ENCODE data around the gene UROC1.

The UROC1 gene

DNA sequence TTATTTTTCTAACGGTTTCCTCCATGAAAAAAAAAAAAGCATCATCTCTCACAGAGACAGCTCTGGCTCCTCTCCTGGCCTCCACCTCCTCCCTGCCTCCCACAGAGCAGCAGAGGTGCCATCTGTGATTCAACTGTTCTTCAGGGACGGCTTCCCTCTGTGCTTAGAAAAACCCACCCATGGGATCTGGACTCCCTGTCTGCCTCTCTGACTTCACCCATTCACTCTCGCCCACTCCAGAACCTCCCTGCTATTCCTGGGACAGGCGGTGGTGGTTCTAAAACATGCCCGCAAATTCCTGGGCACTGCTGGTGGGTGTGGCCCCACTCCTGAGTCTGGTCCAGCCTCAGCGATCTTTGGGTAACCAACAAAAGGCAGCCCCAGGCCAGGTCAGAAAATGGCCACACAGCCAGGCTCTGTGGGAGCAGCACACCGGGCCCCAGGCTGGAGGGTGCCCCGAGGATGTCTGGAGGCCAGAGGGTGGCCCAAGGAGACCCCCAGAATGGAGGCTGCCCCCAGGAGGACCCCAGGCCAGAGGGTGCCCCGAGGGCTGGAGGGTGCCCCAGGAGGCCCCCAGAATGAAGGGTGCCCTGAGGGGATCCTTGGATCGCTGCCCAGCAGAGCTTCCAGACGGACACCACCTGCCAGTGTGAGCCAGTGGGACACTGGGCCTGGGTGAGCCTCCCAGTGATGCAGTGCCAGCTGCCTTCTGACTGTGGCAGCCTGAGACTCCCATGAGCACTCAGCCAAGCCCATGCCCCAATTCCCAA lies 3.7 kb upstream of the UROC1 start:
- TF ChIP-seq, protein P1, sequence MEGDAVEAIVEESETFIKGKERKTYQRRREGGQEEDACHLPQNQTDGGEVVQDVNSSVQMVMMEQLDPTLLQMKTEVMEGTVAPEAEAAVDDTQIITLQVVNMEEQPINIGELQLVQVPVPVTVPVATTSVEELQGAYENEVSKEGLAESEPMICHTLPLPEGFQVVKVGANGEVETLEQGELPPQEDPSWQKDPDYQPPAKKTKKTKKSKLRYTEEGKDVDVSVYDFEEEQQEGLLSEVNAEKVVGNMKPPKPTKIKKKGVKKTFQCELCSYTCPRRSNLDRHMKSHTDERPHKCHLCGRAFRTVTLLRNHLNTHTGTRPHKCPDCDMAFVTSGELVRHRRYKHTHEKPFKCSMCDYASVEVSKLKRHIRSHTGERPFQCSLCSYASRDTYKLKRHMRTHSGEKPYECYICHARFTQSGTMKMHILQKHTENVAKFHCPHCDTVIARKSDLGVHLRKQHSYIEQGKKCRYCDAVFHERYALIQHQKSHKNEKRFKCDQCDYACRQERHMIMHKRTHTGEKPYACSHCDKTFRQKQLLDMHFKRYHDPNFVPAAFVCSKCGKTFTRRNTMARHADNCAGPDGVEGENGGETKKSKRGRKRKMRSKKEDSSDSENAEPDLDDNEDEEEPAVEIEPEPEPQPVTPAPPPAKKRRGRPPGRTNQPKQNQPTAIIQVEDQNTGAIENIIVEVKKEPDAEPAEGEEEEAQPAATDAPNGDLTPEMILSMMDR (IDR thresholded peaks at IDR 0.05; ENCODE audit: insufficient read depth, missing control alignments), result no peak
- FAIRE-seq, result no peak
- DNase-seq (ENCODE audit: insufficient read length, low spot score), result no peak

DNA sequence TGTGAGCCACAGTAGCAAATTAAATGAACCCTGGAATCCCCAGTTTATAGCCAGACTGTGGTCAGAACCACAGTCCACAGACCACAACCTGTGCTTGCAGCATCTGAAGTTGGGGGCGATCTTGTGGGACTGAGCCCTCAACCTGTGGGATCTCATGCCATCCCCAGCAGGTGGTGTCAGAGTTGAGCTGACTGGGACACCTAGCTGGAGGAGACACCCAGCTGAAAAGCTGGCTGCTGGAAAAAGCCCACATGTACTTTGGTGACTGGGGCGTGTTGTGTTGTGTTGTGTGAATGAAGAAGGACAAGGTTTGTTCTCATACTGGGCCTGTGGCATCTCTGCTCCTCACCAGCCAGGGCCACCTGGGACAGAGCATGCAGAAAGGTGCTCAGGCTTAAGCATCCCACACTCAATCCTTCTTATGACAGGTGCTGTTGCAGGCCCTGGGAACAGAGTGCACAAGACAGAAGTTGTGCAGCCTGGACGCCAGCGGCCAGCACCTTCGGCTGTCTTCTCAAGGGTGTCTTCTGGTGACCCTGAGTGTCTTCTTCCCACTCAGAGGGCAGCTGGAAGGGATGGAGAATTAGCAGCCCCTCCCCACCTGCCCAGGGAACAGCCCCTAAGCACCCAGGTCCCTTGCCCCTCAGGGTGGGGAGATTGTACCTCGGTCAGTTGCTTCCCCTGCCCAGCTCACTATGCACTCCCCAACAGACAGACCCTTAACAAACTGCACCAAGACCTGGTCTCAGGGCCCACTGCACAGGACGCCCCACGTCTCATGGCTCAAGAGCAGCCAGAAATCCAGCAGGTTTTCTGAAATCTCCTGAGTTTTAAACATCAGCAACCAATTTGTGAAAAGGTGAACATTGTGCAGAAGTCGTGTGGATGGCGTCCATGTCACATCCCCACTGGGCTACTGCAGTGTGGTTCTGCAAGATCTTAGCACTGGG lies 2.2 kb upstream of the UROC1 start:
- no peak for FAIRE-seq

DNA sequence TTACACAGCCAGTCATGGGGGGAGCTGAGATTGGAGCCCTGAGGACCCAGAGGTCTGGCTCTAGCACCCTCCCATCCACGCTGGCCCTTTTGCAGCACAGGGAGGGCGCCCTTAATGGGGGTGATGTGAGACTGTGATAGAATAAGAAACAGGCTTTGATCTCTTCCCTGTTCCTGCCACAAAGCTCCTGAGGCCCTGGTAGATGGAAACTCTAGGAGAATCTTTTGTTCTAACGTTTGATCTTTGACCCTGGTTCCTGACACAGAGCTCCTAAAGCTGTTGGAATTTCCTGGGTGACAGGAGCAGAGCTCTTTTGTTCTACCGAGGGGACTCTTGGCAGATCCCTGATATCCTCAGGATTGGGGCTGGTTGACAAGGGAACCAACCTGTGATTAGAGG lies 1.2 kb upstream of the UROC1 start:
- TF ChIP-seq, protein P1 (IDR thresholded peaks at IDR 0.05; ENCODE audit: insufficient read depth, missing control alignments), result no peak
- FAIRE-seq (no peak), DNase-seq (ENCODE audit: insufficient read length, low spot score) (no peak)

More for the DNA sequence above, 2.2 kb upstream of the UROC1 start:
- TF ChIP-seq, protein P1 (IDR thresholded peaks at IDR 0.05; ENCODE audit: insufficient read depth, missing control alignments), result no peak
- no peak for DNase-seq (ENCODE audit: insufficient read length, low spot score)

DNA sequence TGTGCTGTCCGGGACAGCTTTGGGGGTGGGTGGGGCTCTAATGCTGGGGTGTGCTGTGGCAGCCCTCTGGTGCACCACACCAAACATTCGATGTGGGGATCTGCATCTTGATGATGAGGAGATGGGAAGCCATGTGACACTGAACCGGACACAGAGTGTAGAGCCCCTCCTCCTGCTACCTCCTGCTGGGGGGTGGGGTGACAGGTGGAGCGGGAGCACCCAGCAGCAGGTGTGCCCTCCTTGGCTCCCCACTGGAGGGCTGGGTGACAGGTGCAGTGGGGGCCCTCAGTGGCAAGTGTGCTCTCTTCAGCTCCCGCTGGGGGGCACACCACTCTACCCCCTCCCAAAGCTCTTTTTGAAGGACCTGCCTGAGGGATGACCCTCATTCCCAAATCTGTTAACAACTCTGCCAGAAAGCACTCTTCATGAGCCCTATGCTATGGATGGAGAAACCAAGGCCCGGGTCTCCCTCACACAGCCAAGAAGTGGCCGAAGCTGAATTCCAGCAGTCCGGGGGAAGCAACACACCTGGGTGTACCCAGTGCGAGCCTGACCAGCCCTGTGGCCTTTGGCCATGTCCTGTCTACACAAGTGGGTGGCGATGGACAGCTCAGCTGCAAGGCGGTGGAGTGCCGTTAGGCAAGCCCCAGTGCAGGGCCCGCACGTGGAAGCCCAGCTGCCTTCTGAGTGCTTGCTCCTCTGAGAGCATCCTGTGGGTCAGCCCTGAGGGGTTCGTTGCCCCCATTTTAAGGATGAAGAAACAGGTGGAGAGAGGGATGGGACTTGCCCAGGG lies 609 bp upstream of the UROC1 start:
- no peak for DNase-seq (ENCODE audit: insufficient read length, low spot score)
- TF ChIP-seq, protein P1 (IDR thresholded peaks at IDR 0.05; ENCODE audit: insufficient read depth, missing control alignments), result no peak
- FAIRE-seq, result no peak

DNA sequence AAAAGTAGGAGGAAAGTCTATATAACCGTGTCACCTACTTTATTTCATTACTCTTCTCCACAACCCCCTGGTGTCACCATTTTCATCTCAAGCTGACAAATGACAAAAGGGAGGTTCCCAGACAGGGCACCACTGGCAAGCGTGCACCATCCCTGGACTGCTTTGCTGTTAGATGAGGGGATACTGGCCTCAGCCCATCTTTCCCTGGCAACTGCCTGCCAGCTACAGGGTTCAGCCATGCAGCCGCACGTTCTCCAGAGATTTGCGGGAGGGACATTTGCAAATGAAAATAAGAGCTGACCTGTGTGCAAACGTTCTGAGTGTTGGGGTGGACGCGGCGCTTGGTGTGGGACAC lies 660 bp downstream of the UROC1 start:
- DNase-seq (ENCODE audit: insufficient read length, low spot score) (no peak), FAIRE-seq (no peak)
- TF ChIP-seq, protein P1 (IDR thresholded peaks at IDR 0.05; ENCODE audit: insufficient read depth, missing control alignments), result no peak

DNA sequence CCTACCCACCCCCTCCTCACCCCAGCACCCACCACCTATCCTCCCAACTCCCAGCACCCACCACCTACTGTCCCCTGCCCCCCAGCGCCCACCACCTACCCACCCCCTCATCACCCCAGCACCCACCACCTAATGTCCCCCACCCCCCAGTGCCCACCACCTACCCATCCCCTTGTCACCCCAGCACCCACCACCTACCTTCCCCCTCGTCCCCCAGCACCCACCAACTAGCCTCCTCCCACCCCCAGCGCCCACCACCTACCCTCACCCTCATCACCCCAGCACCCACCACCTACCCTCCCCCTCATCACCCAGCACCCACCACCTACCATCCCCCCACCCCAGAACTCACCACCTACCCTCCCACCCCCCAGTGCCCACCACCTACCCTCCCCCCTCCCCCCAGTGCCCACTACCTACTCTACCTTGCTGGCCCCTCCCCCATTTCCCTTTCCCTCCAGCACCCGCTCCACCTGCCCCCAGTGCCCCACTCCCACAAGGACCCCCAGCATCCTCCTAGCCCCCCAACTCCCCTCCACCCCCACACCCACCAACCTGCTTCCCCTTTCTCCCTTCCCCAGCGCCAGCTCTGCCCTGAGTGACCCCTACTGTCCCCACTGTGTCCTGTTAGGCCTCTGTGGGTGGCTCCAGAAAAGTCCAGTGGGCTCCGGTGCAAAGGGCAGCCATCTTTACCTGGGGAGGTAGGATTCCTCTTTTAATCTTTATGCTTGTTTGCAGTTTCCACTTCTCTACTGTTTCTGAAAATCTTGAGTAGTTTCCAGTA lies 1.2 kb downstream of the UROC1 start:
- DNase-seq (ENCODE audit: insufficient read length, low spot score) (no peak), FAIRE-seq (no peak)
- TF ChIP-seq, protein P1 (IDR thresholded peaks at IDR 0.05; ENCODE audit: insufficient read depth, missing control alignments), result no peak

Measured in D721Med (cell line).